Measurements from ENCODE around the gene ACKR4. TPM values are rescaled to one million over a fixed set of nuclear protein-coding genes. Genes with fewer than 3 reads are reported as not detected.
"Not testable (repeated sequence)": the region's sequence is repeated elsewhere in the genome, so short reads cannot be mapped to it uniquely, and the experiment has no call there.

ACKR4 gene
- total RNA-seq, 1 donor from 2014 or later: 8.0 TPM

DNA sequence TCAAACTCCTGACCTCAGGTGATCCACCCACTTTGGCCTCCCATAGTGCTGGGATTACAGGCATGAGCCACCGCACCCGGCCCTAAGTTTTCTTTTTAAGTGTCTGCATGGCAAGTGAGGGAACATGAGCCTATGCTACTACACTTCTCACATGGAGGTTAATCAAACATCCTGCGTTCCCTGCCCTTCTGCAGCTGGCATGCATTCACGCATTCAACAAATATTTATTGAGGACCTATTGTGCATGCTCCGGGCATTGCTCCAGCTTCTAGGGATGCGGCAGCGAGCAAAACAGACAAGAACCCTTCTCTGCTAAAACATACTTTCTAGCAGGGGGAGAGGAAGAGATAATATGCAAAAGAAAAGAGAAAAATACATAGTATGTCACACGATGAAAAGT, 42.6 kb upstream of the ACKR4 start:
- Histone ChIP-seq H3K4me3 (no peak overlapping the region), H3K27ac (no peak overlapping the region), H3K9me3 (no peaks in the 10 kb centered on the region), H3K27me3 (no peaks in the 10 kb centered on the region), H3K36me3 (no peaks in the 10 kb centered on the region), H3K4me1 (peaks cover 6% of the 10 kb centered on the region)
- ATAC-seq (peak; percentile 10), DNase-seq (no peak)
- TF ChIP-seq, protein P1, sequence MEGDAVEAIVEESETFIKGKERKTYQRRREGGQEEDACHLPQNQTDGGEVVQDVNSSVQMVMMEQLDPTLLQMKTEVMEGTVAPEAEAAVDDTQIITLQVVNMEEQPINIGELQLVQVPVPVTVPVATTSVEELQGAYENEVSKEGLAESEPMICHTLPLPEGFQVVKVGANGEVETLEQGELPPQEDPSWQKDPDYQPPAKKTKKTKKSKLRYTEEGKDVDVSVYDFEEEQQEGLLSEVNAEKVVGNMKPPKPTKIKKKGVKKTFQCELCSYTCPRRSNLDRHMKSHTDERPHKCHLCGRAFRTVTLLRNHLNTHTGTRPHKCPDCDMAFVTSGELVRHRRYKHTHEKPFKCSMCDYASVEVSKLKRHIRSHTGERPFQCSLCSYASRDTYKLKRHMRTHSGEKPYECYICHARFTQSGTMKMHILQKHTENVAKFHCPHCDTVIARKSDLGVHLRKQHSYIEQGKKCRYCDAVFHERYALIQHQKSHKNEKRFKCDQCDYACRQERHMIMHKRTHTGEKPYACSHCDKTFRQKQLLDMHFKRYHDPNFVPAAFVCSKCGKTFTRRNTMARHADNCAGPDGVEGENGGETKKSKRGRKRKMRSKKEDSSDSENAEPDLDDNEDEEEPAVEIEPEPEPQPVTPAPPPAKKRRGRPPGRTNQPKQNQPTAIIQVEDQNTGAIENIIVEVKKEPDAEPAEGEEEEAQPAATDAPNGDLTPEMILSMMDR (IDR thresholded peaks at IDR 0.05): no peak
- intact Hi-C loops (cut with DNase I): no loop called here

DNA sequence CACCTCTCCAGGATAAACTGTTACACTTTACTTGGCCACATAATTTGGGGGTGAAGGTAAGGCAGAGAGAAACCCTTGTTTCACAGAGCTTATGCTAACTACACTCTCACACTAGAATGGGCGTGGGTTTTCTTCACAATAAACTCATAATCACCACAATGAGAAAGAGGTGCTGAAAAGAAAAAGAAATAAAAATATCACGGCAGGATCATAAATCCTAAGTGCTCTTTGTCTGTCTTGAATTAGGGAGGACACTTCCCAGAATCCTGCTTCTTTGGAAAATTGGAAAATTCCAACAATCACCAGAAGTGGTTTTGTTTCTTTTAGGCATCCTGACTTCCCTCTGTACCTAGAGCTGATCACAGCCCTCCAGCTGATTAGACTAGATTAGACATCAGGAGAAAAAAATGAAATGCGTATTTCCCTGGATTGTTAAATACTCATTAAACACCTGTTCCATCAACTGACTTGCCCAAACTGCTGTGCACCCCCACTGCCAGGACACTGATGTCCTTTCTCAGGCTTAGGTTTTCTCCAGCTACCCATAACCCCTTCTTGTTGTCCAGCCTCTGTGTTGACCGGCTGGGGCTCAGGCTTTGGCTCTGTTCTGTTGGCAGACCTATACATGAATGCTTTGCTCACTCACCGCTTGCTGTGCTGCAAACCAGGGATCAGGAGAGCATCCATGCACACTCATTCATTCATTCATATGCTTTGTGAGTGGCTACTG, 41.6 kb upstream of the ACKR4 start:
- no peak for DNase-seq
- H3K36me3 ChIP-seq: no peaks in the 10 kb centered on the region
- no peak overlapping the region for H3K27ac ChIP-seq
- no peak overlapping the region for H3K4me3 ChIP-seq
- TF ChIP-seq, protein P1 (IDR thresholded peaks at IDR 0.05): no peak
- ATAC-seq: no peak
- peaks cover 6% of the 10 kb centered on the region for H3K4me1 ChIP-seq
- no peaks in the 10 kb centered on the region for H3K27me3 ChIP-seq
- H3K9me3 ChIP-seq: no peaks in the 10 kb centered on the region
- intact Hi-C loops (cut with DNase I): no loop called here

DNA sequence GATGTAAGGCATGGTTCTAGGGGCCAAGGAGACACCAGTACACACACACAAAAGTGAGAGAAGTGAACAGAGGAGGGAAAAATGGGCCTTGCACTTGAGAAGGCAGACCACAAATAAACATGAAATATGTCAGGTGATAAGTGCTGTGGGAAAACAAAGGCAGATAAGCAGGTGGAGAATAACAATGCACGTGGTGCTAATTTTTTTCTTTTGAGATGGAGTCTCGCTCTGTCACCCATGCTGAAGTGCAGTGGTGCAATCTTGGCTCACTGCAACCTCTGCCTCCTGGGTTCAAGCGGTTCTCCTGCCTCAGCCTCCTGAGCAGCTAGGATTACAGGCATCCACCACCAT, 41.1 kb upstream of the ACKR4 start:
- not testable (repeated sequence) for ATAC-seq

DNA sequence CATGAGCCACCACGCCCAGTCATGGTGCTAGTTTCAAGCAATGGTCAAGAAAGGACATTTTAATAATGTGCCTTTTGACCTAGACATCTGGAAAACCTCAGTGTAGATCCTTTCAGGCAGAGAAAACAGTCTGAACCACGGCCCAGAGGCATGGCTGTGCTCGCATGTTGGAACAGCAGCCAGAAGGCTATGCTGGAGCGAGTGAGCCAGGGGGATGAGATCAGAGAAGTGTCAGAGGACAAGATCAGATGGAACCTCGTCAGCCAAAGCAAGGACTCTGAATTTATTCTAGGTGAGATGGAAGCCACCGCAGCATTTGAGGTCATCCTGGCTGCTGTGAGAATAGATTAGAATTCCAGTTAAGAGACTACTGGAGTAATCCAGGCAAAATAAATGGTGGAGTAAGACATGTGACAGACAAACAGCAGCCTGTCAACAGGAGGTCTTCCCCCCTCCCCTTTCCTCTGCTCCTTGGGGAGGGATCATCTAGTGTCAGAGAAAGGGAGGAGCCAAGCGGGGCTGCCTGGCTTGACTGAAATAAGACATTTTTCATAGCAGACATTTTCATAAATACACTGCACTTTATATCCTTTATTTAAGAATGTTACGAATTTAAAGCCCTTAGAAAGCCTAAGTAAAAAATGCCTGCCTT, 40.4 kb upstream of the ACKR4 start:
- TF ChIP-seq, protein P1 (IDR thresholded peaks at IDR 0.05): no peak
- intact Hi-C loops (cut with DNase I): no loop called here
- Histone ChIP-seq H3K36me3 (no peaks in the 10 kb centered on the region), H3K9me3 (no peaks in the 10 kb centered on the region), H3K4me3 (no peak overlapping the region), H3K27ac (no peak overlapping the region), H3K4me1 (peaks cover 6% of the 10 kb centered on the region), H3K27me3 (no peaks in the 10 kb centered on the region)
- DNase-seq: no peak
- peak; percentile 61 for ATAC-seq

More for the DNA sequence above, 41.1 kb upstream of the ACKR4 start:
- DNase-seq; intact Hi-C loops (cut with DNase I); H3K4me1 ChIP-seq; H3K4me3 ChIP-seq; H3K27ac ChIP-seq; H3K36me3 ChIP-seq; H3K9me3 ChIP-seq; H3K27me3 ChIP-seq: not testable (repeated sequence)

DNA sequence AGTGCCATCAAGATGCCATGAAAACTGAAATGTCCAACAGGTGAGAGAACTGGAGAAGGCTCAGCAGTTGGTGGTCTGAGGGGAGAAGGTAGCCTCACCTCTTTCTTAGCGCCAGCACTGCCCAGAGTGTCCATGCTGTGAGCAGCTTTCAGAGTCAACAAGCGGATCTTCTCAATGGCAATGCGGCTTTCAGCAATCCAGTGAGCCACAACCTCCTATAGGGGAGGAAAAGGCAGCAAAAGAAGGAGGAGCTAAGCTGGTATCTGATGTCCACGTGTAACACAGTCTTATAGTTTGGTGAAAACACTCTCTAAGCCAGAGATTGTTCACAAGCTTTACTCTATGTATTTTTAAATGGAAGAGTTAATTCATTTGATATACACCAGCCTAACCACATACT, 36.1 kb upstream of the ACKR4 start:
- DNase-seq (no peak), ATAC-seq (no peak)
- Histone ChIP-seq H3K27ac (no peak overlapping the region), H3K9me3 (no peaks in the 10 kb centered on the region), H3K4me1 (no peaks in the 10 kb centered on the region), H3K4me3 (no peak overlapping the region), H3K27me3 (no peaks in the 10 kb centered on the region), H3K36me3 (no peaks in the 10 kb centered on the region)
- TF ChIP-seq, protein P1 (IDR thresholded peaks at IDR 0.05): no peak
- intact Hi-C loops (cut with DNase I): no loop called here

DNA sequence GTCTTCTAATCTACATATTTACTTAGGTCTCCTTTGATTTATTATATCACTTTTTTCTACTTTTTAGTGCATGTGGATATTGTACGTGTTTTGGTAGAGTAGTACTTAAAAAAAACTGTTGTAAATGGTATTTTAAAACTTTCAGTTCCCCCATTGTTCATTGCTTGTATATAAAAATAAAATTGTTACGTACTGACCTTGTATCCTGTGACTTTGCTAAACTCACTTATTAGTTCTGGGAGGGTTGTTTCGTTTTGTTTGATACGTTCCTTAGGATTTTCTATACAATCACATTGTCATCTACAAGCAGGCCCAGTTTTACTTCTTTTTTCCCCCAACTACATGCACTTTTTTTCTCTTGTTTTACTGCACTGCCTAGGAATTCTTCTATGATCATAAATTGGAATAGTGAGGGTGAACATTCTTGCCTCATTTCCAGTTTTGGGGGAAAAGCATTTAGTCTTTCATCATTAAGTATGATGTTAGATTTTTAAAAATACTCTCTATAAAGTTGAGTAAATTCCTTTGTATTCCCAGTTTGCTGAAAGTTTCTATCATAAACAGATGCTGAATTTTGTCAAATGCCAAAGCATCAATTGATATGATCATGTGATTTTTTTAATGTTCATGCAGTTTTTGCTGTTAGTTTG, 33.5 kb upstream of the ACKR4 start:
- TF ChIP-seq, protein P1 (IDR thresholded peaks at IDR 0.05): no peak
- Histone ChIP-seq H3K4me3 (no peak overlapping the region), H3K27ac (no peak overlapping the region), H3K36me3 (no peaks in the 10 kb centered on the region), H3K27me3 (no peaks in the 10 kb centered on the region), H3K9me3 (no peaks in the 10 kb centered on the region), H3K4me1 (no peaks in the 10 kb centered on the region)
- DNase-seq (no peak), ATAC-seq (no peak)
- intact Hi-C loops (cut with DNase I): no loop called here
